Fibroblast of lung (primary cell): ENCODE results near the gene BRCA2. TPM values are rescaled to one million over a fixed set of nuclear protein-coding genes. Genes with fewer than 3 reads are reported as not detected.
"Not testable (repeated sequence)": the region's sequence is repeated elsewhere in the genome, so short reads cannot be mapped to it uniquely, and the experiment has no call there.

Experiments used
- DNase-seq, 2 donors: peaks; one replicate each; pipeline versions ENCODE4 v3.0.0 to v3.0.0-alpha.2; 2010; ENCODE audit warnings: low read depth in 2 of 2
- H2AFZ ChIP-seq: 2 replicates; pipeline ENCODE4 v1.5.1; 2012; ENCODE audit warnings: low read length, control low read depth, inconsistent platforms
- H3K27ac ChIP-seq: 2 replicates; pipeline ENCODE4 v1.5.1; 2011; ENCODE audit warnings: low read length, control low read depth; ENCODE audit not compliant: insufficient read depth
- H3K27me3 ChIP-seq: 2 replicates; pipeline ENCODE4 v1.5.1; 2011; ENCODE audit warnings: mild to moderate bottlenecking, low read length; ENCODE audit not compliant: control insufficient read depth, insufficient read depth
- H3K36me3 ChIP-seq: 2 replicates; pipeline ENCODE4 v1.5.1; 2011; ENCODE audit warnings: low read length; ENCODE audit not compliant: control insufficient read depth, insufficient read depth
- H3K4me1 ChIP-seq: 2 replicates; pipeline ENCODE4 v1.5.1; 2011; ENCODE audit warnings: low read length; ENCODE audit not compliant: control insufficient read depth, insufficient read depth; ENCODE audit errors: extremely low read depth
- H3K4me2 ChIP-seq: 2 replicates; pipeline ENCODE4 v1.5.1; 2011; ENCODE audit warnings: low read length, control low read depth; ENCODE audit not compliant: insufficient read depth; ENCODE audit errors: extremely low read depth
- H3K4me3 ChIP-seq, 4 experiments: fragments of 200-600 bp in 1 of 4; sonication (generic) in 1 of 4; replicated peaks in 1 of 4; 2 replicates each; pipeline ENCODE4 v1.5.1; 2011 to 2016; ENCODE audit warnings: low read length in 4 of 4, low read depth in 3 of 4, mild to moderate bottlenecking in 3 of 4, control low read depth in 2 of 4, inconsistent platforms in 1 of 4, mixed read lengths in 1 of 4; ENCODE audit not compliant: insufficient read depth in 1 of 4; ENCODE audit errors: control extremely low read depth in 1 of 4
- H3K79me2 ChIP-seq: 2 replicates; pipeline ENCODE4 v1.5.1; 2012; ENCODE audit warnings: mild to moderate bottlenecking, low read length, inconsistent platforms; ENCODE audit not compliant: control insufficient read depth, insufficient read depth
- H3K9ac ChIP-seq: 2 replicates; pipeline ENCODE4 v1.5.1; 2011; ENCODE audit warnings: mild to moderate bottlenecking, low read length, control low read depth; ENCODE audit not compliant: insufficient read depth
- H3K9me3 ChIP-seq: 2 replicates; pipeline ENCODE4 v1.5.1; 2012; ENCODE audit warnings: low read depth, low read length; ENCODE audit not compliant: control insufficient read depth, insufficient read depth
- H4K20me1 ChIP-seq: 2 replicates; pipeline ENCODE4 v1.5.1; 2011; ENCODE audit warnings: low read length; ENCODE audit not compliant: control insufficient read depth, insufficient read depth; ENCODE audit errors: extremely low read depth
- EZH2 ChIP-seq: IDR thresholded peaks from 2 replicates; pipeline ENCODE4 v1.5.1; 2012; ENCODE audit warnings: low read length, control low read depth, mild to moderate bottlenecking; ENCODE audit errors: missing control alignments
- polyA plus RNA-seq, 2 donors: library from polyadenylated mRNA; depleted of rRNA in 1 of 2; stranded (reverse) in 1 of 2; unstranded in 1 of 2; fragments of >200 nt; gene quantifications; 2 replicates each; pipeline ENCODE4 v1.2.1, GENCODE V29; 2011 to 2012; ENCODE audit warnings: missing spikeins in 1 of 2
- total RNA-seq: library from RNA; depleted of rRNA; stranded (reverse); fragments of >200 nt; gene quantifications from 2 replicates; pipeline ENCODE4 v1.2.1, GENCODE V29; 2014
- TF ChIP-seq, protein P1 (sequence below), 2 donors: IDR thresholded peaks in 1 of 2; conservative IDR thresholded peaks in 1 of 2; 1 replicate in 1 of 2; 2 replicates in 1 of 2; pipeline ENCODE4 v1.5.1; 2011 to 2012; ENCODE audit warnings: low read length in 2 of 2, control low read depth in 1 of 2, inconsistent platforms in 1 of 2, low read depth in 1 of 2, mild to moderate bottlenecking in 1 of 2

Gene BRCA2
- total and polyA plus RNA-seq, 2 donors (not counting 1 experiment from before 2014, with no cell fraction given) = 2.0 to 4.5 TPM

DNA sequence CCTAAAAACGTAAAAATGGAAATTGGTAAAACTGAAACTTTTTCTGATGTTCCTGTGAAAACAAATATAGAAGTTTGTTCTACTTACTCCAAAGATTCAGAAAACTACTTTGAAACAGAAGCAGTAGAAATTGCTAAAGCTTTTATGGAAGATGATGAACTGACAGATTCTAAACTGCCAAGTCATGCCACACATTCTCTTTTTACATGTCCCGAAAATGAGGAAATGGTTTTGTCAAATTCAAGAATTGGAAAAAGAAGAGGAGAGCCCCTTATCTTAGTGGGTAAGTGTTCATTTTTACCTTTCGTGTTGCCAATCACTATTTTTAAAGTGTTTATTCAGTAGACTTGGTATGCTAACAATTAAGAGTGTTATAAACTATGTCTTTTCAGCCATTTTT, 25.6 kb downstream of the BRCA2 start:
- Histone ChIP-seq H3K79me2 (no peaks in the 10 kb centered on the region), H3K9me3 (no peaks in the 10 kb centered on the region), H3K27me3 (no peaks in the 10 kb centered on the region), H3K4me3 (no peak overlapping the region), H4K20me1 (no peaks in the 10 kb centered on the region), H3K36me3 (peaks cover 2% of the 10 kb centered on the region), H3K4me1 (no peaks in the 10 kb centered on the region), H3K4me2 (no peak overlapping the region), H3K27ac (no peak overlapping the region), H3K9ac (no peak overlapping the region), H2AFZ (no peak overlapping the region)
- TF ChIP-seq, protein P1, sequence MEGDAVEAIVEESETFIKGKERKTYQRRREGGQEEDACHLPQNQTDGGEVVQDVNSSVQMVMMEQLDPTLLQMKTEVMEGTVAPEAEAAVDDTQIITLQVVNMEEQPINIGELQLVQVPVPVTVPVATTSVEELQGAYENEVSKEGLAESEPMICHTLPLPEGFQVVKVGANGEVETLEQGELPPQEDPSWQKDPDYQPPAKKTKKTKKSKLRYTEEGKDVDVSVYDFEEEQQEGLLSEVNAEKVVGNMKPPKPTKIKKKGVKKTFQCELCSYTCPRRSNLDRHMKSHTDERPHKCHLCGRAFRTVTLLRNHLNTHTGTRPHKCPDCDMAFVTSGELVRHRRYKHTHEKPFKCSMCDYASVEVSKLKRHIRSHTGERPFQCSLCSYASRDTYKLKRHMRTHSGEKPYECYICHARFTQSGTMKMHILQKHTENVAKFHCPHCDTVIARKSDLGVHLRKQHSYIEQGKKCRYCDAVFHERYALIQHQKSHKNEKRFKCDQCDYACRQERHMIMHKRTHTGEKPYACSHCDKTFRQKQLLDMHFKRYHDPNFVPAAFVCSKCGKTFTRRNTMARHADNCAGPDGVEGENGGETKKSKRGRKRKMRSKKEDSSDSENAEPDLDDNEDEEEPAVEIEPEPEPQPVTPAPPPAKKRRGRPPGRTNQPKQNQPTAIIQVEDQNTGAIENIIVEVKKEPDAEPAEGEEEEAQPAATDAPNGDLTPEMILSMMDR (conservative IDR thresholded peaks at IDR 0.05 in 1 of 2, IDR thresholded peaks at IDR 0.05 in 1 of 2; ENCODE audit: low read depth in 1 of 2, low read length in 2 of 2) = no peak
- no peak for TF ChIP-seq EZH2
- DNase-seq = no peak

DNA sequence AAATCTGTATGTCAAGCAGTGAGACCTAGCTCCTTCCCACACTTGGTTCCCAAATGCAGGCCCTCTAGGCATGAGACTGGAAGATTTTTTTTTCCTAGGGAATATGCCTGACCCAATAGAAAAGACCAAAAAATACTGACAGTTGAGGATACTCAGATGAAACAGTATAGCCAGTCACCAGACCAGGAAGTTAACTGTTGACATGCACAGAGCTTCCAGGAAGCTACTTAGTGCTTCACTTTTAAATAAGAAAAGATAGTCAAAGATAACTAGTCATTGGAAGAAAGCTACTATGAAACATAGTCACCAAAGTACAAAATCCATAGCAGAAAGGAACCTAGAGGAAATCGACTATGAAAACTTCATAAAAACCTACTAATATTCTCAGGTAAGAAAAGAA, 32.3 kb downstream of the BRCA2 start:
- Histone ChIP-seq H4K20me1 (no peaks in the 10 kb centered on the region), H3K79me2 (no peaks in the 10 kb centered on the region), H3K27ac (no peak overlapping the region), H3K36me3 (no peaks in the 10 kb centered on the region), H3K4me2 (no peak overlapping the region), H3K4me3 (no peak overlapping the region), H2AFZ (no peak overlapping the region), H3K4me1 (no peaks in the 10 kb centered on the region), H3K27me3 (no peaks in the 10 kb centered on the region), H3K9ac (no peak overlapping the region), H3K9me3 (no peaks in the 10 kb centered on the region)
- no peak for DNase-seq
- no peak for TF ChIP-seq EZH2
- TF ChIP-seq, protein P1 (conservative IDR thresholded peaks at IDR 0.05 in 1 of 2, IDR thresholded peaks at IDR 0.05 in 1 of 2; ENCODE audit: low read depth in 1 of 2, low read length in 2 of 2) = no peak

DNA sequence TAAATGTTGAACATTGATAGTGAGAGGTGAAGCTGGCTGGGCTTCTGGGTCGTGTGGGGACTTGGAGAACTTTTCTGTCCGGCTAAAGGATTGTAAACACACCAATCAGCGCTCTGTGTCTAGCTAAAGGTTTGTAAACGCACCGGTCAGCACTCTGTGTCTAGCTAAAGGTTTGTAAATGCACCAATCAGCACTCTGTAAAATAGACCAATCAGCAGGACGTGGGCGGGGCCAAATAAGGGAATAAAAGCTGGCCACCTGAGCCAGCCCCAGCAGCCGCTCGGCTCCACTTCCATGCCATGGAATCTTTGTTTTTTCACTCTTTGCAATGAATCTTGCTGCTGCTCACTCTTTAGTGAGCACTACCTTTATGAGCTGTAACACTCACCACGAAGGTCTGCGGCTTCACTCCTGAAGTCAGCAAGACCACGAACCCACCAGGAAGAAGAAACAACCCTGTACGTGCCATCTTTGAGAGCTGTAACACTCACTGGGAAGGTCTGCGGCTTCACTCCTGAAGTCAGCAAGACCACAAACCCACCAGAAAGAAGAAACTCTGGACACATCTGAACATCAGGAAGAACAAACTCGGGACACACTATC, 35.6 kb downstream of the BRCA2 start:
- H3K27me3 ChIP-seq, H3K4me3 ChIP-seq, H4K20me1 ChIP-seq, DNase-seq, H3K27ac ChIP-seq, H3K9ac ChIP-seq, H3K36me3 ChIP-seq, H3K4me1 ChIP-seq, H3K4me2 ChIP-seq, H2AFZ ChIP-seq, H3K9me3 ChIP-seq, H3K79me2 ChIP-seq: not testable (repeated sequence)
